H1 (cell line): ENCODE results near the gene SMDT1. TPM values are rescaled to one million over a fixed set of nuclear protein-coding genes. Genes with fewer than 3 reads are reported as not detected.
A peak's percentile ranks its signal among the peaks of the same experiment; 100 is the strongest.

Source experiments
- CTCF ChIA-PET: fragments of 300-600 bp; sonication (Branson Sonifier 250); formaldehyde crosslinking; loops from one replicate; lab custom pipeline; 2021; ENCODE audit not compliant: partially characterized antibody; lab: Charles Lee
- POLR2A ChIA-PET: fragments of 300-600 bp; sonication (Branson Sonifier 250); formaldehyde crosslinking; loops from one replicate; lab custom pipeline; 2021; ENCODE audit warnings: inconsistent platforms; ENCODE audit not compliant: partially characterized antibody; lab: Charles Lee
- DNase-seq, 2 experiments: peaks; one replicate each; pipeline versions ENCODE4 v3.0.0 to v3.0.0-alpha.2; 2010 to 2022; ENCODE audit warnings: low spot score in 2 of 2, low read depth in 1 of 2, mixed read lengths in 1 of 2
- FAIRE-seq: peaks from 2 replicates; lab custom pipeline; 2011; peaks lifted over from hg19 to GRCh38; lab: Jason Lieb, UNC
- H2AFZ ChIP-seq: 2 replicates; pipeline ENCODE4 v1.8.1; 2012; ENCODE audit warnings: low read length, inconsistent platforms
- H2AK5ac ChIP-seq: 2 replicates; pipeline ENCODE4 v1.6.1; 2013; ENCODE audit warnings: low read depth, low read length
- H2BK120ac ChIP-seq: replicated peaks from 2 replicates; pipeline ENCODE3; 2013; ENCODE audit warnings: low read depth, low read length, inconsistent platforms
- H2BK12ac ChIP-seq: 2 replicates; pipeline ENCODE4 v1.6.1; 2013; ENCODE audit warnings: low read depth, low read length
- H2BK15ac ChIP-seq: 2 replicates; pipeline ENCODE4 v1.6.1; 2013; ENCODE audit warnings: low read length
- H2BK20ac ChIP-seq: 2 replicates; pipeline ENCODE4 v1.6.1; 2013; ENCODE audit warnings: low read length
- H2BK5ac ChIP-seq: 2 replicates; pipeline ENCODE4 v1.6.1; 2013; ENCODE audit warnings: low read depth, low read length
- H3K14ac ChIP-seq: 2 replicates; pipeline ENCODE4 v1.6.1; 2013; ENCODE audit warnings: inconsistent platforms; ENCODE audit not compliant: insufficient read length
- H3K18ac ChIP-seq: 2 replicates; pipeline ENCODE4 v1.6.1; 2013; ENCODE audit warnings: low read length; ENCODE audit errors: extremely low read depth
- H3K23ac ChIP-seq: 2 replicates; pipeline ENCODE4 v1.6.1; 2013; ENCODE audit warnings: inconsistent platforms; ENCODE audit not compliant: insufficient read length
- H3K23me2 ChIP-seq: 2 replicates; pipeline ENCODE4 v1.6.1; 2013; ENCODE audit warnings: low read depth, low read length
- H3K27ac ChIP-seq: 2 replicates; pipeline ENCODE4 v1.6.1; 2011; ENCODE audit warnings: low read depth, low read length, inconsistent platforms
- H3K27me3 ChIP-seq, 4 experiments: replicated peaks in 1 of 4; 1 replicate in 1 of 4; 2 replicates in 3 of 4; pipeline versions ENCODE4 v1.6.1 to v1.8.1; 2011 to 2013; ENCODE audit warnings: low read length in 3 of 4, mild to moderate bottlenecking in 3 of 4, inconsistent platforms in 2 of 4, mixed read lengths in 2 of 4, moderate library complexity in 1 of 4; ENCODE audit not compliant: control insufficient read depth in 3 of 4, insufficient read depth in 3 of 4; ENCODE audit errors: extremely low read depth in 1 of 4
- H3K36me3 ChIP-seq, 4 experiments: 2 replicates each; pipeline versions ENCODE4 v1.6.1 to v1.8.1; 2011 to 2013; ENCODE audit warnings: mild to moderate bottlenecking in 4 of 4, low read length in 3 of 4, moderate library complexity in 2 of 4, control low read depth in 1 of 4, inconsistent platforms in 1 of 4; ENCODE audit not compliant: insufficient read depth in 4 of 4, control insufficient read depth in 2 of 4
- H3K4ac ChIP-seq: replicated peaks from 2 replicates; pipeline ENCODE3; 2013; ENCODE audit warnings: low read length, low read depth, mixed read lengths, inconsistent platforms; ENCODE audit not compliant: insufficient read length
- H3K4me1 ChIP-seq, 4 experiments: replicated peaks in 1 of 4; 1 replicate in 1 of 4; 2 replicates in 3 of 4; pipeline versions ENCODE4 v1.6.1 to v1.8.1; 2011 to 2013; ENCODE audit warnings: low read length in 3 of 4, inconsistent platforms in 2 of 4, mixed read lengths in 1 of 4; ENCODE audit not compliant: insufficient read depth in 4 of 4, control insufficient read depth in 3 of 4
- H3K4me2 ChIP-seq, 2 experiments: 2 replicates each; pipeline versions ENCODE4 v1.6.1 to v1.8.1; 2011 to 2013; ENCODE audit warnings: low read depth in 2 of 2, low read length in 2 of 2, control low read depth in 1 of 2, inconsistent platforms in 1 of 2, mild to moderate bottlenecking in 1 of 2; ENCODE audit not compliant: insufficient read depth in 1 of 2
- H3K4me3 ChIP-seq, 4 experiments: fragments of 200-600, 300-600 bp in 1 of 4; sonication (generic), shearing (Covaris generic), sonication (Bioruptor Twin) in 1 of 4; 2 replicates each; pipeline versions ENCODE4 v1.5.1 to v1.8.1; 2011 to 2016; ENCODE audit warnings: low read length in 4 of 4, low read depth in 3 of 4, control low read depth in 2 of 4, inconsistent platforms in 2 of 4, mild to moderate bottlenecking in 2 of 4, mixed read lengths in 1 of 4, moderate library complexity in 1 of 4; ENCODE audit not compliant: insufficient read depth in 2 of 4; ENCODE audit errors: extremely low read depth in 1 of 4
- H3K56ac ChIP-seq: replicated peaks from 2 replicates; pipeline ENCODE3; 2013; ENCODE audit warnings: low read depth, mild to moderate bottlenecking, mixed read lengths, low read length, inconsistent platforms; ENCODE audit not compliant: insufficient read length
- H3K79me1 ChIP-seq: 2 replicates; pipeline ENCODE4 v1.6.1; 2013; ENCODE audit warnings: low read depth, low read length, control low read depth
- H3K79me2 ChIP-seq, 2 experiments: 2 replicates each; pipeline versions ENCODE4 v1.6.1 to v1.8.1; 2012 to 2013; ENCODE audit warnings: low read length in 2 of 2, mild to moderate bottlenecking in 2 of 2, inconsistent platforms in 1 of 2; ENCODE audit not compliant: insufficient read depth in 2 of 2, control insufficient read depth in 1 of 2
- H3K9ac ChIP-seq, 4 experiments: replicated peaks in 1 of 4; 1 replicate in 1 of 4; 2 replicates in 3 of 4; pipeline versions ENCODE4 v1.6.1 to v1.8.1; 2011 to 2013; ENCODE audit warnings: low read depth in 3 of 4, low read length in 3 of 4, control low read depth in 2 of 4, mild to moderate bottlenecking in 2 of 4, moderate library complexity in 2 of 4, inconsistent platforms in 1 of 4; ENCODE audit errors: extremely low read depth in 1 of 4
- H3K9me3 ChIP-seq, 2 experiments: 2 replicates each; pipeline versions ENCODE4 v1.6.1 to v1.8.1; 2012 to 2013; ENCODE audit warnings: mild to moderate bottlenecking in 2 of 2, moderate library complexity in 2 of 2, control low read depth in 1 of 2, inconsistent platforms in 1 of 2, low read depth in 1 of 2, low read length in 1 of 2, mixed read lengths in 1 of 2; ENCODE audit not compliant: insufficient read depth in 2 of 2
- H4K20me1 ChIP-seq, 2 experiments: replicated peaks in 1 of 2; 2 replicates each; pipeline versions ENCODE3 to v1.8.1; 2011 to 2013; ENCODE audit warnings: inconsistent platforms in 2 of 2, low read length in 2 of 2, mild to moderate bottlenecking in 1 of 2; ENCODE audit not compliant: insufficient read depth in 2 of 2, control insufficient read depth in 1 of 2
- H4K5ac ChIP-seq: 2 replicates; pipeline ENCODE4 v1.6.1; 2013; ENCODE audit warnings: low read length, low read depth, mixed read lengths, inconsistent platforms; ENCODE audit not compliant: insufficient read length
- H4K8ac ChIP-seq: 2 replicates; pipeline ENCODE4 v1.8.0; 2013; ENCODE audit warnings: mild to moderate bottlenecking, moderate library complexity, low read length, inconsistent platforms; ENCODE audit not compliant: insufficient read depth; ENCODE audit errors: extremely low read depth
- H4K91ac ChIP-seq: replicated peaks from 2 replicates; pipeline ENCODE3; 2013; ENCODE audit warnings: low read length, mixed read lengths, inconsistent platforms; ENCODE audit not compliant: insufficient read length
- CEBPB ChIP-seq: IDR thresholded peaks from 2 replicates; pipeline ENCODE4 v1.6.1; 2012; ENCODE audit warnings: low read depth, low read length
- CTBP2 ChIP-seq: IDR thresholded peaks from 2 replicates; pipeline ENCODE4 v1.7.0; 2011; ENCODE audit warnings: borderline replicate concordance, mild to moderate bottlenecking, moderate library complexity, mixed read lengths, low read length; ENCODE audit not compliant: insufficient read depth, insufficient read length
- EP300 ChIP-seq, 2 experiments: IDR thresholded peaks; 1 replicate in 1 of 2; 2 replicates in 1 of 2; pipeline ENCODE4 v1.6.1; 2011 to 2012; ENCODE audit warnings: low read depth in 2 of 2, low read length in 2 of 2, mild to moderate bottlenecking in 2 of 2, borderline replicate concordance in 1 of 2, inconsistent platforms in 1 of 2, moderate library complexity in 1 of 2
- GTF2F1 ChIP-seq: IDR thresholded peaks from 2 replicates; pipeline ENCODE4 v1.6.1; 2012; ENCODE audit warnings: low read depth, low read length, improper control_type of control experiment, borderline replicate concordance
- JUN ChIP-seq: IDR thresholded peaks from 2 replicates; pipeline ENCODE4 v1.6.1; 2011; ENCODE audit warnings: low read depth, mild to moderate bottlenecking, improper control_type of control experiment, low read length
- POU5F1 ChIP-seq: IDR thresholded peaks from 2 replicates; pipeline ENCODE4 v1.6.1; 2011; ENCODE audit warnings: low read depth, mild to moderate bottlenecking, low read length, moderate library complexity
- RXRA ChIP-seq: IDR thresholded peaks from 2 replicates; pipeline ENCODE4 v1.6.1; 2011; ENCODE audit warnings: low read depth, mild to moderate bottlenecking, low read length, moderate library complexity; ENCODE audit not compliant: insufficient read depth
- SIRT6 ChIP-seq: IDR thresholded peaks from one replicate; pipeline ENCODE4 v1.7.1; 2012; ENCODE audit warnings: low read length, inconsistent platforms
- WGBS, 2 experiments: shearing (Covaris generic) in 1 of 2; methylation state at CpG; one replicate each; pipeline versions ENCODE4 v1.1.6 to v1.1.7; 2013 to 2015; ENCODE audit warnings: low lambda C conversion rate in 2 of 2, mixed read lengths in 2 of 2, inconsistent platforms in 1 of 2, low coverage in 1 of 2, missing lambda C conversion rate in 1 of 2; ENCODE audit not compliant: insufficient replicate concordance in 2 of 2, insufficient coverage in 1 of 2, insufficient read length in 1 of 2; ENCODE audit errors: extremely low coverage in 1 of 2, missing lambda C conversion rate in 1 of 2; 5-methylcytosine and 5-hydroxymethylcytosine counted together
- polyA plus RNA-seq, 7 experiments: library from polyadenylated mRNA; depleted of rRNA in 3 of 7; stranded (reverse) in 5 of 7; unstranded in 2 of 7; fragments of >200 nt in 5 of 7; fragments of 200-250 nt in 2 of 7; gene quantifications; 1 replicate in 5 of 7; 2 replicates in 1 of 7; 4 replicates in 1 of 7; pipeline versions ENCODE4 v1.2.1 to v1.2.3, GENCODE V29; 2011 to 2013; ENCODE audit warnings: missing spikeins in 2 of 7, mixed read lengths in 2 of 7
- total RNA-seq: library from RNA; stranded (reverse); fragmentation: NEBNext Ultra II Directional; extraction: Animal tissue kit (Norgen Biotek cat#: 25700); gene quantifications from 2 replicates; pipeline ENCODE4 v1.2.1, GENCODE V29; 2021

The SMDT1 gene
- total and polyA plus RNA-seq, 2 of the 8 experiments (the other 6 are each of a cell fraction or from before 2014, with no cell fraction given), result 34.9 to 35.6 TPM

DNA sequence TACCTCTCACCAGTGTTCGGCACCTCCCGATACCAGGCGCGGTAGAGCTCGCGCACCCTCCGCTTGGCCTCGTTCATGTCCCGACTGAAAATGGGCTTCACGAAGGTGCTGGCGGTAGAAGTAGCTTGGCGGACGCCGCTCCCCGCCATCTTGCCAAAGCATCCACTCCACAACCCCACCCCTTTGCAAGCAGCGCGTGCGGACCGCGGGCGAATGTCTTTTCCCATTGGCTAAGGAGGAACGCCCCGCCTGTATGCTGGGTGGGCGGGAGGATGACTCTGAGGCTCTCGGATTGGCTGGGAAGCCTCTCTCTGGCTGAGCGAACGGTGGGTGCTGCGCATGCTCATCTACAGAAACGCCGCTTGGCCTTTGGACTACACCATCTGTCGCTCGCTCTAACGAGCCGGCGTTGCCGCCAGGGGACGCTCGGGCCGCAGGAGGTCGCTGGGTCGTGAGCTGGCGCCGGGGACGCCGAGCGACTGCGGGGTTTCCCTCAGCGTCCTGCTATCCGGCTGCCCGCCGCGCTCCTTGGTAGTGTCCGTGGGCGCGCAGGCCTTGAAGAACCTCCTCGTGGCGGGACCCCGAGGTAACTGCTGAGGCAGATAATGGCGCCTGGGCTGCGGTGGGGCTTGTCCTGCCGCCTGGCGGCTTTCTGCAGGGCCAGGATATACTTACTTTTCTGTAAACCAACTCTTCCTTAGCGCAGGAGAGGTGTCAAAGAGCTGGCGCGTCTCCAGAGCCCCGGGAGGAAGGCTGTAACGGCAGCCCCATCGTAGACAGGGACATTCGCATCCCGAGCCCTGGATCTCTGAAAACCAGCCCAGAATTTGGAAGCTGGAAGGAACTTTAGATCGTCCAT, 11.3 kb downstream of the SMDT1 start, which contains the start of gene NDUFA6:
Gene NDUFA6 (minus strand): TSS at position 177 of the 859 bp plus-strand sequence. CDS start 28 bp downstream, at position 149.
- POLR2A ChIA-PET, result interaction anchor here (0.6 to 6.2 kb wide), 21 partner anchors 11 to 277 kb away, joined by 3 to 94 read pairs (median 4); partner anchors contain the start of genes CENPM, NAGA, PHETA2 and SEPTIN3
- no peak within 1 kb of the TSS for H3K23ac ChIP-seq
- no peak within 1 kb of the TSS for H2BK20ac ChIP-seq
- peak within 1 kb of the TSS; percentile 72 to 93 (median 92) for H3K4me3 ChIP-seq
- H3K23me2 ChIP-seq, result peaks cover 2% of the 10 kb centered on the region; the same call in 1 of the 2 replicates
- H4K20me1 ChIP-seq, result peaks cover 0 to 4% of the 10 kb centered on the region in 2 experiments
- CTCF ChIA-PET, result interaction anchor here (0.8 to 7.1 kb wide), 19 partner anchors 9 to 353 kb away, joined by 3 to 55 read pairs (median 4); partner anchors contain the start of gene SMDT1
- H4K91ac ChIP-seq, result peak within 1 kb of the TSS; percentile 98
- 0 out of 7 replicates have a peak, but pooled peaks cover 0 to 2% (median 0%) of the 10 kb centered on the region in 4 experiments for H3K27me3 ChIP-seq
- no peak within 1 kb of the TSS; the same call in 1 of the 2 replicates for H2AK5ac ChIP-seq
- H3K4me2 ChIP-seq, result peak within 1 kb of the TSS; percentile 51 to 77
- H4K5ac ChIP-seq, result peak within 1 kb of the TSS; percentile 81
- FAIRE-seq (no peak), DNase-seq (peak; percentile 95 to 99)
- H3K9ac ChIP-seq, result peak within 1 kb of the TSS; percentile 90 to 97 (median 94)
- H3K4ac ChIP-seq, result peak within 1 kb of the TSS; percentile 87
- peaks cover 7 to 17% of the 10 kb centered on the region in 2 experiments; a peak in 3 of 4 replicates for H3K79me2 ChIP-seq
- H3K9me3 ChIP-seq, result no peaks in the 10 kb centered on the region; a peak in 1 of 4 replicates
- peaks cover 0 to 15% (median 14%) of the 10 kb centered on the region in 4 experiments for H3K36me3 ChIP-seq
- H3K18ac ChIP-seq, result peak within 1 kb of the TSS; percentile 95
- H3K56ac ChIP-seq, result peak within 1 kb of the TSS; percentile 99
- H2AFZ ChIP-seq, result peak within 1 kb of the TSS; percentile 68
- peak within 1 kb of the TSS; percentile 98 for H2BK5ac ChIP-seq
- peak within 1 kb of the TSS; percentile 91; the same call in 1 of the 2 replicates for H2BK12ac ChIP-seq
- peak within 1 kb of the TSS; percentile 100 for H4K8ac ChIP-seq
- peaks cover 0 to 5% (median 1%) of the 10 kb centered on the region in 4 experiments; a peak in 2 of 7 replicates for H3K4me1 ChIP-seq
- peak within 1 kb of the TSS; percentile 92; the same call in 1 of the 2 replicates for H2BK15ac ChIP-seq
- WGBS, 2 experiments, result 2% methylated on average over 67 of the region's 71 CpGs; no CpG with 5 or more reads in 1 of the 2 experiments
- no peak within 1 kb of the TSS for H2BK120ac ChIP-seq
- peak within 1 kb of the TSS; percentile 90 for H3K27ac ChIP-seq
- H3K79me1 ChIP-seq, result peaks cover 4% of the 10 kb centered on the region; the same call in 1 of the 2 replicates
- H3K14ac ChIP-seq, result no peak within 1 kb of the TSS
- TF ChIP-seq SIRT6 (no peak), POU5F1 (no peak), RXRA (0 out of 2 replicates have a peak, but pooled peaks have one; percentile 37), CEBPB (no peak), EP300 (IDR thresholded peaks at IDR 0.05; ENCODE audit: borderline replicate concordance in 1 of 2, low read depth in 2 of 2, low read length in 2 of 2) (0 out of 3 replicates have a peak, but pooled peaks of 1 of the 2 experiments have one; percentile 24), CTBP2 (peak; percentile 33), JUN (no peak), GTF2F1 (no peak; the same call in 1 of the 2 replicates)
